GM12878 (cell line): Measurements from ENCODE around the gene TEX2. TPM values are rescaled to one million over a fixed set of nuclear protein-coding genes. Genes with fewer than 3 reads are reported as not detected.

ENCODE experiments used
- ATAC-seq: fragments of 200-7000 bp; cut with Tn5 transposase; 3 replicates; pipeline ENCODE4 v1.9.1; 2020; ENCODE audit warnings: mild to moderate bottlenecking, moderate library complexity
- BruUV-seq: library from RNA; stranded (reverse); fragments of 400-500 nt; replicated peaks from 2 replicates; lab custom pipeline; 2021; lab: Mats Ljungman, UMichigan
- CTCF ChIA-PET: fragments of 300-600 bp; sonication (Branson Sonifier 250); formaldehyde crosslinking; extraction: SDS; loops from one replicate; lab custom pipeline; 2021; ENCODE audit warnings: inconsistent platforms; lab: Yijun Ruan, JAX
- POLR2A ChIA-PET: fragments of 350-600 bp; formaldehyde crosslinking; extraction: SDS; loops from one replicate; lab custom pipeline; 2021; ENCODE audit warnings: inconsistent platforms; lab: Charles Lee
- RAD21 ChIA-PET: fragments of 300-600 bp; sonication (Branson Sonifier 250); formaldehyde crosslinking; loops from one replicate; lab custom pipeline; 2023; ENCODE audit warnings: antibody characterized with exemption; ENCODE audit not compliant: unreplicated experiment; lab: Charles Lee
- SMC1A ChIA-PET: fragments of 300-600 bp; sonication (Branson Sonifier 250); formaldehyde crosslinking; loops from one replicate; lab custom pipeline; 2023; ENCODE audit not compliant: unreplicated experiment, uncharacterized antibody; lab: Charles Lee
- DNase-seq: peaks from one replicate; pipeline ENCODE4 v3.0.0-alpha.2; 2011; ENCODE audit warnings: low read depth, low spot score
- FAIRE-seq: peaks from 3 replicates; lab custom pipeline; 2011; peaks lifted over from hg19 to GRCh38; lab: Jason Lieb, UNC
- H2AFZ ChIP-seq: 2 replicates; pipeline ENCODE4 v1.6.0; 2011; ENCODE audit warnings: low read depth, low read length, control low read depth; ENCODE audit not compliant: control insufficient read depth
- H3K27ac ChIP-seq: 2 replicates; pipeline ENCODE4 v1.5.1; 2011; ENCODE audit warnings: control low read depth; ENCODE audit not compliant: control insufficient read depth, insufficient read depth
- H3K27me3 ChIP-seq, 2 experiments: replicated peaks in 1 of 2; 2 replicates each; pipeline versions ENCODE4 v1.6.0 to v1.6.1; 2011; ENCODE audit warnings: low read length in 1 of 2; ENCODE audit not compliant: control insufficient read depth in 2 of 2, insufficient read depth in 2 of 2
- H3K36me3 ChIP-seq, 2 experiments: 2 replicates each; pipeline ENCODE4 v1.5.1; 2011; ENCODE audit warnings: low read length in 1 of 2; ENCODE audit not compliant: control insufficient read depth in 2 of 2, insufficient read depth in 2 of 2
- H3K4me1 ChIP-seq: 2 replicates; pipeline ENCODE4 v1.6.1; 2011; ENCODE audit warnings: mild to moderate bottlenecking, low read length, moderate library complexity, mixed read lengths; ENCODE audit not compliant: control insufficient read depth, insufficient read depth
- H3K4me2 ChIP-seq: 2 replicates; pipeline ENCODE4 v1.6.0; 2011; ENCODE audit warnings: control low read depth; ENCODE audit not compliant: control insufficient read depth, insufficient read depth
- H3K4me3 ChIP-seq: fragments of 200-600 bp; sonication (generic); 2 replicates; pipeline ENCODE4 v1.5.1; 2016
- H3K79me2 ChIP-seq: 2 replicates; pipeline ENCODE4 v1.6.0; 2011; ENCODE audit warnings: low read length; ENCODE audit not compliant: control insufficient read depth, insufficient read depth
- H3K9ac ChIP-seq: 2 replicates; pipeline ENCODE4 v1.8.0; 2011; ENCODE audit warnings: low read length, control low read depth, mixed read lengths; ENCODE audit not compliant: control insufficient read depth, insufficient read depth
- H3K9me3 ChIP-seq: replicated peaks from 3 replicates; pipeline ENCODE4 v1.5.1; 2011; ENCODE audit warnings: mild to moderate bottlenecking, low read length; ENCODE audit not compliant: control insufficient read depth, insufficient read depth
- H4K20me1 ChIP-seq: 2 replicates; pipeline ENCODE4 v1.6.0; 2011; ENCODE audit not compliant: control insufficient read depth, insufficient read depth
- CHD4 ChIP-seq: fragments of 200-600 bp; sonication (generic); IDR thresholded peaks from 2 replicates; pipeline ENCODE4 v1.6.1; 2016; ENCODE audit warnings: mild to moderate bottlenecking
- EED ChIP-seq: sonication (generic); IDR thresholded peaks from 2 replicates; pipeline ENCODE4 v1.6.1; 2016; ENCODE audit warnings: antibody characterized with exemption, low read depth
- KDM1A ChIP-seq: fragments of 200-600 bp; sonication (generic); IDR thresholded peaks from 2 replicates; pipeline ENCODE4 v1.6.1; 2016; ENCODE audit warnings: borderline replicate concordance
- MEF2B ChIP-seq: fragments of 450-650 bp; IDR thresholded peaks from 2 replicates; pipeline ENCODE4 v1.6.1; 2018; ENCODE audit warnings: mild to moderate bottlenecking, moderate library complexity; ENCODE audit not compliant: partially characterized antibody, poor library complexity, severe bottlenecking
- NRF1 ChIP-seq: conservative IDR thresholded peaks from 2 replicates; pipeline ENCODE4 v1.6.1; 2011; ENCODE audit warnings: mild to moderate bottlenecking, low read depth, low read length, improper control_type of control experiment
- POLR2A ChIP-seq: IDR thresholded peaks from 2 replicates; pipeline ENCODE4 v1.6.1; 2011; ENCODE audit warnings: low read depth, mild to moderate bottlenecking, low read length
- POLR2AphosphoS2 ChIP-seq: IDR thresholded peaks from 2 replicates; pipeline ENCODE4 v1.6.1; 2011; ENCODE audit warnings: low read depth, mild to moderate bottlenecking, low read length, improper control_type of control experiment, moderate library complexity
- POU2F2 ChIP-seq: IDR thresholded peaks from 3 replicates; pipeline ENCODE4 v1.6.1; 2011; ENCODE audit warnings: low read depth, mild to moderate bottlenecking, low read length, borderline replicate concordance
- SRF ChIP-seq, 2 experiments: IDR thresholded peaks; 2 replicates each; pipeline ENCODE4 v1.6.1; 2011; ENCODE audit warnings: low read depth in 2 of 2, low read length in 2 of 2, mild to moderate bottlenecking in 1 of 2, moderate library complexity in 1 of 2
- WGBS: methylation state at CpG from one replicate; pipeline ENCODE4 v1.1.6; 2016; ENCODE audit warnings: low lambda C conversion rate; ENCODE audit not compliant: insufficient replicate concordance, insufficient coverage; ENCODE audit errors: missing lambda C conversion rate; 5-methylcytosine and 5-hydroxymethylcytosine counted together
- in situ Hi-C: fragments of 300-500 bp; cut with MboI; formaldehyde crosslinking; loops from 9 replicates; pipeline ENCODE4 v1.14.3; 2018; ENCODE audit warnings: mixed read lengths
- intact Hi-C: fragments of 100-400 bp; cut with micrococcal nuclease; formaldehyde crosslinking; loops from one replicate; pipeline ENCODE4 v1.14.2; 2022; ENCODE audit not compliant: unreplicated experiment
- polyA plus RNA-seq, 11 experiments: library from polyadenylated mRNA; depleted of rRNA in 4 of 11; unstranded in 6 of 11; stranded (reverse) in 5 of 11; fragments of >200 nt; fragmentation: Nextera tagmentation in 4 of 11; fragmentation: Illumina TruSeq in 1 of 11; extraction: Ambion mirVana in 4 of 11; extraction: Trizol in 1 of 11; gene quantifications; 1 replicate in 1 of 11; 2 replicates in 10 of 11; pipeline versions ENCODE4 v1.2.1 to v1.2.3, GENCODE V29; 2011 to 2016; ENCODE audit warnings: inconsistent platforms in 2 of 11, missing spikeins in 2 of 11, low read depth in 1 of 11
- total RNA-seq, 4 experiments: library from RNA; depleted of rRNA in 3 of 4; stranded (reverse); fragments of >200 nt in 3 of 4; fragmentation: Illumina TruSeq in 1 of 4; extraction: Trizol in 1 of 4; gene quantifications; 2 replicates each; pipeline versions ENCODE4 v1.2.1 to v1.2.3, GENCODE V29; 2013 to 2021
- TF ChIP-seq, protein P1 (sequence below): fragments of 450-650 bp; IDR thresholded peaks from 2 replicates; pipeline ENCODE4 v1.6.1; 2017; ENCODE audit warnings: antibody characterized with exemption, mild to moderate bottlenecking, moderate library complexity
- TF ChIP-seq, protein P2 (sequence below): fragments of 450-650 bp; IDR thresholded peaks from 2 replicates; pipeline ENCODE4 v1.6.1; 2016; ENCODE audit warnings: mild to moderate bottlenecking, moderate library complexity, borderline replicate concordance

Gene TEX2
- total and polyA plus RNA-seq, 10 of the 15 experiments (the other 5 are each of a cell fraction or from before 2014, with no cell fraction given), result 3.8 to 19.9 (median 15.8) TPM

DNA sequence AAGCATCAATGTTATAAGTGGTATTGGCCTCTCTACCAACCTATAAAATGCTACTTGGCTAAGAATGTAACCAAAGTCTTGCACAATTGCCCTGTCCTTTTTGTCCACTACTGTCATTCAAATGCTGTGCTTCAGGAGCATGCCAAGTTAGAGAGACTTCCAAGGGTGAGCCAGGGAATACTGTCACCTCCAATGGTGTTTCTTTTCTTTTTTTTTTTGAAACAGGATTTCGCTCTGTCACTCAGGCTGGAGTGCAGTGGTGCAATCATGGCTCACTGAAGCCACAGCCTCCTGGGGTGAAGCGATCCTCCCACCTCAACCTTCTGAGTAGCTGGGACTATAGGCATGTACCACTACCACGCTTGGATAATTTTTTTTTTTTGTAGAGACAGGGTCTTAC is 89.4 kb downstream of the TEX2 start:
- no peak overlapping the region for H3K27ac ChIP-seq
- no peaks in the 10 kb centered on the region for H3K27me3 ChIP-seq
- H3K9ac ChIP-seq, result no peak overlapping the region
- no peak for DNase-seq
- TF ChIP-seq KDM1A, result no peak
- in situ Hi-C loops, result no loop called here
- WGBS, result 89% methylated on average over 3 of the region's 3 CpGs
- H3K4me3 ChIP-seq, result no peak overlapping the region
- H3K4me2 ChIP-seq, result no peak overlapping the region
- BruUV-seq, result no TSS peak
- no peak for FAIRE-seq
- no peaks in the 10 kb centered on the region for H3K9me3 ChIP-seq
- no peak overlapping the region for H2AFZ ChIP-seq
- no peaks in the 10 kb centered on the region for H3K4me1 ChIP-seq
- POLR2A ChIA-PET, result no interaction called here
- peaks cover 0 to 2% of the 10 kb centered on the region in 2 experiments; a peak in 2 of 4 replicates for H3K36me3 ChIP-seq
- RAD21 ChIA-PET, result no interaction called here
- SMC1A ChIA-PET, result no interaction called here
- CTCF ChIA-PET, result no interaction called here
- no peaks in the 10 kb centered on the region for H3K79me2 ChIP-seq
- ATAC-seq, result no peak
- no peaks in the 10 kb centered on the region for H4K20me1 ChIP-seq
- intact Hi-C loops, result no loop called here

DNA sequence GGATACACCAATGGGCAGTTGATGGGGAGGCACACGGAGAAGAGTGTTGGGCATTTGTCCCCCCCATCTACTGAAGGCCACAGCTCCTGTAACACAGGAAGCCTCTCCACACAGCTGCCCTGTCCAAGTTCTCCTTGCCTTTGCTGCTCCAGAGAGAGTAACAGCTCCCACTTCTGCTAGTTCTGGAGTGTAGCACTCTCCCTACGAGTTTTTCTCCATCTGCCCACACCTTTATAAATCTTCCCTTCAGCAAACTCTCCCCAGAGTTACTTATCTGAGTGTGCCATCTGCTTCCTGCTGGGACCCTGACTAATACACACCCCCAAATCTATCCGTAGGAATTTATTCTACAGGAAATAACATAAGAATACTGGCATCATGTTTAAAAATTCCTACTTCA is 90.5 kb downstream of the TEX2 start:
- H3K4me1 ChIP-seq, result no peaks in the 10 kb centered on the region
- BruUV-seq, result no TSS peak
- WGBS, result 83% methylated on average over 3 of the region's 3 CpGs
- TF ChIP-seq POU2F2 (no peak), NRF1 (no peak), MEF2B (no peak), EED (no peak), POLR2AphosphoS2 (no peak), POLR2A (no peak), CHD4 (no peak), SRF (IDR thresholded peaks at IDR 0.05; ENCODE audit: low read depth in 2 of 2, low read length in 2 of 2) (no peak)
- TF ChIP-seq, protein P1, sequence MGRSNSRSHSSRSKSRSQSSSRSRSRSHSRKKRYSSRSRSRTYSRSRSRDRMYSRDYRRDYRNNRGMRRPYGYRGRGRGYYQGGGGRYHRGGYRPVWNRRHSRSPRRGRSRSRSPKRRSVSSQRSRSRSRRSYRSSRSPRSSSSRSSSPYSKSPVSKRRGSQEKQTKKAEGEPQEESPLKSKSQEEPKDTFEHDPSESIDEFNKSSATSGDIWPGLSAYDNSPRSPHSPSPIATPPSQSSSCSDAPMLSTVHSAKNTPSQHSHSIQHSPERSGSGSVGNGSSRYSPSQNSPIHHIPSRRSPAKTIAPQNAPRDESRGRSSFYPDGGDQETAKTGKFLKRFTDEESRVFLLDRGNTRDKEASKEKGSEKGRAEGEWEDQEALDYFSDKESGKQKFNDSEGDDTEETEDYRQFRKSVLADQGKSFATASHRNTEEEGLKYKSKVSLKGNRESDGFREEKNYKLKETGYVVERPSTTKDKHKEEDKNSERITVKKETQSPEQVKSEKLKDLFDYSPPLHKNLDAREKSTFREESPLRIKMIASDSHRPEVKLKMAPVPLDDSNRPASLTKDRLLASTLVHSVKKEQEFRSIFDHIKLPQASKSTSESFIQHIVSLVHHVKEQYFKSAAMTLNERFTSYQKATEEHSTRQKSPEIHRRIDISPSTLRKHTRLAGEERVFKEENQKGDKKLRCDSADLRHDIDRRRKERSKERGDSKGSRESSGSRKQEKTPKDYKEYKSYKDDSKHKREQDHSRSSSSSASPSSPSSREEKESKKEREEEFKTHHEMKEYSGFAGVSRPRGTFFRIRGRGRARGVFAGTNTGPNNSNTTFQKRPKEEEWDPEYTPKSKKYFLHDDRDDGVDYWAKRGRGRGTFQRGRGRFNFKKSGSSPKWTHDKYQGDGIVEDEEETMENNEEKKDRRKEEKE, result no peak
- TF ChIP-seq, protein P2, sequence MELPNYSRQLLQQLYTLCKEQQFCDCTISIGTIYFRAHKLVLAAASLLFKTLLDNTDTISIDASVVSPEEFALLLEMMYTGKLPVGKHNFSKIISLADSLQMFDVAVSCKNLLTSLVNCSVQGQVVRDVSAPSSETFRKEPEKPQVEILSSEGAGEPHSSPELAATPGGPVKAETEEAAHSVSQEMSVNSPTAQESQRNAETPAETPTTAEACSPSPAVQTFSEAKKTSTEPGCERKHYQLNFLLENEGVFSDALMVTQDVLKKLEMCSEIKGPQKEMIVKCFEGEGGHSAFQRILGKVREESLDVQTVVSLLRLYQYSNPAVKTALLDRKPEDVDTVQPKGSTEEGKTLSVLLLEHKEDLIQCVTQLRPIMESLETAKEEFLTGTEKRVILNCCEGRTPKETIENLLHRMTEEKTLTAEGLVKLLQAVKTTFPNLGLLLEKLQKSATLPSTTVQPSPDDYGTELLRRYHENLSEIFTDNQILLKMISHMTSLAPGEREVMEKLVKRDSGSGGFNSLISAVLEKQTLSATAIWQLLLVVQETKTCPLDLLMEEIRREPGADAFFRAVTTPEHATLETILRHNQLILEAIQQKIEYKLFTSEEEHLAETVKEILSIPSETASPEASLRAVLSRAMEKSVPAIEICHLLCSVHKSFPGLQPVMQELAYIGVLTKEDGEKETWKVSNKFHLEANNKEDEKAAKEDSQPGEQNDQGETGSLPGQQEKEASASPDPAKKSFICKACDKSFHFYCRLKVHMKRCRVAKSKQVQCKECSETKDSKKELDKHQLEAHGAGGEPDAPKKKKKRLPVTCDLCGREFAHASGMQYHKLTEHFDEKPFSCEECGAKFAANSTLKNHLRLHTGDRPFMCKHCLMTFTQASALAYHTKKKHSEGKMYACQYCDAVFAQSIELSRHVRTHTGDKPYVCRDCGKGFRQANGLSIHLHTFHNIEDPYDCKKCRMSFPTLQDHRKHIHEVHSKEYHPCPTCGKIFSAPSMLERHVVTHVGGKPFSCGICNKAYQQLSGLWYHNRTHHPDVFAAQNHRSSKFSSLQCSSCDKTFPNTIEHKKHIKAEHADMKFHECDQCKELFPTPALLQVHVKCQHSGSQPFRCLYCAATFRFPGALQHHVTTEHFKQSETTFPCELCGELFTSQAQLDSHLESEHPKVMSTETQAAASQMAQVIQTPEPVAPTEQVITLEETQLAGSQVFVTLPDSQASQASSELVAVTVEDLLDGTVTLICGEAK, result no peak

More for the DNA sequence above, 90.5 kb downstream of the TEX2 start:
- ChIA-PET SMC1A (no interaction called here), CTCF (interaction anchor here (0.6 kb wide), 1 partner anchor 355 kb away, joined by 4 read pairs; no protein-coding TSS in a partner anchor), RAD21 (no interaction called here), POLR2A (interaction anchor here (0.7 kb wide), 1 partner anchor 78 kb away, joined by 3 read pairs; no protein-coding TSS in a partner anchor)
- Histone ChIP-seq H3K4me2 (no peak overlapping the region), H3K79me2 (no peaks in the 10 kb centered on the region), H3K4me3 (no peak overlapping the region), H3K36me3 (peaks cover 0 to 2% of the 10 kb centered on the region in 2 experiments; a peak in 2 of 4 replicates), H3K27ac (no peak overlapping the region), H4K20me1 (no peaks in the 10 kb centered on the region), H3K27me3 (no peaks in the 10 kb centered on the region), H3K9me3 (no peaks in the 10 kb centered on the region), H3K9ac (no peak overlapping the region), H2AFZ (no peak overlapping the region)
- ATAC-seq (no peak), FAIRE-seq (no peak), DNase-seq (no peak)
- in situ Hi-C loops (no loop called here), intact Hi-C loops (no loop called here)
